ENCODE data around the gene ATRIP.

The ATRIP gene

GRCh38 chr3:48413611-48414010 lies 32.9 kb upstream of the ATRIP start:
- Histone ChIP-seq H3K27me3 (ENCODE audit: insufficient read depth, low read length) (no peaks in the 10 kb centered on the region), H3K36me3 (ENCODE audit: insufficient read depth, low read length) (peaks cover 99% of the 10 kb centered on the region), H3K9me3 (ENCODE audit: low read length) (no peaks in the 10 kb centered on the region), H3K4me3 (ENCODE audit: low read length) (no peak overlapping the region), H3K4me1 (ENCODE audit: insufficient read depth, low read length) (no peaks in the 10 kb centered on the region), H2AFZ (ENCODE audit: low read depth, low read length) (no peak overlapping the region)

GRCh38 chr3:48414376-48415250 lies 31.9 kb upstream of the ATRIP start:
- no peak overlapping the region for H2AFZ ChIP-seq (ENCODE audit: low read depth, low read length)
- no peak overlapping the region for H3K4me3 ChIP-seq (ENCODE audit: low read length)
- H3K36me3 ChIP-seq (ENCODE audit: insufficient read depth, low read length), result peaks cover 99% of the 10 kb centered on the region
- no peaks in the 10 kb centered on the region for H3K4me1 ChIP-seq (ENCODE audit: insufficient read depth, low read length)
- H3K9me3 ChIP-seq (ENCODE audit: low read length), result no peaks in the 10 kb centered on the region
- H3K27me3 ChIP-seq (ENCODE audit: insufficient read depth, low read length), result no peaks in the 10 kb centered on the region

- H3K4me3 ChIP-seq (ENCODE audit: low read length), result no peak overlapping the region
- peaks cover 99% of the 10 kb centered on the region for H3K36me3 ChIP-seq (ENCODE audit: insufficient read depth, low read length)
These were observed 31.1 kb upstream of the ATRIP start for GRCh38 chr3:48415251-48415953.

GRCh38 chr3:48416091-48416505 lies 30.4 kb upstream of the ATRIP start:
- Histone ChIP-seq H3K4me1 (ENCODE audit: insufficient read depth, low read length) (no peaks in the 10 kb centered on the region), H2AFZ (ENCODE audit: low read depth, low read length) (no peak overlapping the region), H3K36me3 (ENCODE audit: insufficient read depth, low read length) (peaks cover 99% of the 10 kb centered on the region), H3K27me3 (ENCODE audit: insufficient read depth, low read length) (no peaks in the 10 kb centered on the region), H3K4me3 (ENCODE audit: low read length) (no peak overlapping the region), H3K9me3 (ENCODE audit: low read length) (no peaks in the 10 kb centered on the region)

More at GRCh38 chr3:48415251-48415953, 31.1 kb upstream of the ATRIP start:
- H3K27me3 ChIP-seq (ENCODE audit: insufficient read depth, low read length), result no peaks in the 10 kb centered on the region
- no peak overlapping the region for H2AFZ ChIP-seq (ENCODE audit: low read depth, low read length)
- H3K9me3 ChIP-seq (ENCODE audit: low read length), result no peaks in the 10 kb centered on the region
- H3K4me1 ChIP-seq (ENCODE audit: insufficient read depth, low read length), result no peaks in the 10 kb centered on the region

GRCh38 chr3:48416546-48416945 lies 30.0 kb upstream of the ATRIP start:
- H3K4me1 ChIP-seq (ENCODE audit: insufficient read depth, low read length), result no peaks in the 10 kb centered on the region
- peaks cover 99% of the 10 kb centered on the region for H3K36me3 ChIP-seq (ENCODE audit: insufficient read depth, low read length)
- H3K4me3 ChIP-seq (ENCODE audit: low read length), result no peak overlapping the region
- no peaks in the 10 kb centered on the region for H3K27me3 ChIP-seq (ENCODE audit: insufficient read depth, low read length)
- no peak overlapping the region for H2AFZ ChIP-seq (ENCODE audit: low read depth, low read length)
- no peaks in the 10 kb centered on the region for H3K9me3 ChIP-seq (ENCODE audit: low read length)

GRCh38 chr3:48417529-48418108 lies 28.9 kb upstream of the ATRIP start:
- Histone ChIP-seq H3K27me3 (ENCODE audit: insufficient read depth, low read length) (no peaks in the 10 kb centered on the region), H3K4me3 (ENCODE audit: low read length) (no peak overlapping the region), H3K9me3 (ENCODE audit: low read length) (no peaks in the 10 kb centered on the region), H3K4me1 (ENCODE audit: insufficient read depth, low read length) (no peaks in the 10 kb centered on the region), H3K36me3 (ENCODE audit: insufficient read depth, low read length) (peaks cover 97% of the 10 kb centered on the region), H2AFZ (ENCODE audit: low read depth, low read length) (no peak overlapping the region)

- H3K36me3 ChIP-seq (ENCODE audit: insufficient read depth, low read length), result peaks cover 97% of the 10 kb centered on the region
- H3K9me3 ChIP-seq (ENCODE audit: low read length), result no peaks in the 10 kb centered on the region
- no peak overlapping the region for H3K4me3 ChIP-seq (ENCODE audit: low read length)
These were observed 28.4 kb upstream of the ATRIP start for GRCh38 chr3:48418140-48418539.

GRCh38 chr3:48418651-48419050 lies 27.9 kb upstream of the ATRIP start:
- no peak overlapping the region for H3K4me3 ChIP-seq (ENCODE audit: low read length)
- H3K27me3 ChIP-seq (ENCODE audit: insufficient read depth, low read length), result no peaks in the 10 kb centered on the region
- no peaks in the 10 kb centered on the region for H3K4me1 ChIP-seq (ENCODE audit: insufficient read depth, low read length)
- H3K9me3 ChIP-seq (ENCODE audit: low read length), result no peaks in the 10 kb centered on the region
- H3K36me3 ChIP-seq (ENCODE audit: insufficient read depth, low read length), result peaks cover 97% of the 10 kb centered on the region
- H2AFZ ChIP-seq (ENCODE audit: low read depth, low read length), result no peak overlapping the region

More at GRCh38 chr3:48418140-48418539, 28.4 kb upstream of the ATRIP start:
- H3K27me3 ChIP-seq (ENCODE audit: insufficient read depth, low read length), result no peaks in the 10 kb centered on the region
- no peak overlapping the region for H2AFZ ChIP-seq (ENCODE audit: low read depth, low read length)
- H3K4me1 ChIP-seq (ENCODE audit: insufficient read depth, low read length), result no peaks in the 10 kb centered on the region

- Histone ChIP-seq H3K9me3 (ENCODE audit: low read length) (no peaks in the 10 kb centered on the region), H3K36me3 (ENCODE audit: insufficient read depth, low read length) (peaks cover 97% of the 10 kb centered on the region), H3K27me3 (ENCODE audit: insufficient read depth, low read length) (no peaks in the 10 kb centered on the region), H2AFZ (ENCODE audit: low read depth, low read length) (no peak overlapping the region), H3K4me3 (ENCODE audit: low read length) (no peak overlapping the region), H3K4me1 (ENCODE audit: insufficient read depth, low read length) (no peaks in the 10 kb centered on the region)
These were observed 27.4 kb upstream of the ATRIP start for GRCh38 chr3:48419149-48419548.

GRCh38 chr3:48419597-48419996 lies 26.9 kb upstream of the ATRIP start:
- Histone ChIP-seq H3K9me3 (ENCODE audit: low read length) (no peaks in the 10 kb centered on the region), H3K4me1 (ENCODE audit: insufficient read depth, low read length) (no peaks in the 10 kb centered on the region), H2AFZ (ENCODE audit: low read depth, low read length) (no peak overlapping the region), H3K4me3 (ENCODE audit: low read length) (no peak overlapping the region), H3K27me3 (ENCODE audit: insufficient read depth, low read length) (no peaks in the 10 kb centered on the region), H3K36me3 (ENCODE audit: insufficient read depth, low read length) (peaks cover 98% of the 10 kb centered on the region)

GRCh38 chr3:48420561-48420960 lies 26.0 kb upstream of the ATRIP start:
- H3K36me3 ChIP-seq (ENCODE audit: insufficient read depth, low read length), result peaks cover 94% of the 10 kb centered on the region
- H3K4me3 ChIP-seq (ENCODE audit: low read length), result no peak overlapping the region
- no peak overlapping the region for H2AFZ ChIP-seq (ENCODE audit: low read depth, low read length)
- H3K4me1 ChIP-seq (ENCODE audit: insufficient read depth, low read length), result peaks cover 2% of the 10 kb centered on the region
- H3K9me3 ChIP-seq (ENCODE audit: low read length), result no peaks in the 10 kb centered on the region
- H3K27me3 ChIP-seq (ENCODE audit: insufficient read depth, low read length), result no peaks in the 10 kb centered on the region

GRCh38 chr3:48422272-48422671 lies 24.3 kb upstream of the ATRIP start:
- Histone ChIP-seq H3K9me3 (ENCODE audit: low read length) (no peaks in the 10 kb centered on the region), H3K36me3 (ENCODE audit: insufficient read depth, low read length) (peaks cover 77% of the 10 kb centered on the region), H2AFZ (ENCODE audit: low read depth, low read length) (no peak overlapping the region), H3K4me1 (ENCODE audit: insufficient read depth, low read length) (peaks cover 16% of the 10 kb centered on the region), H3K27me3 (ENCODE audit: insufficient read depth, low read length) (no peaks in the 10 kb centered on the region), H3K4me3 (ENCODE audit: low read length) (no peak overlapping the region)

GRCh38 chr3:48422681-48423080 lies 23.9 kb upstream of the ATRIP start:
- H2AFZ ChIP-seq (ENCODE audit: low read depth, low read length), result no peak overlapping the region
- no peaks in the 10 kb centered on the region for H3K9me3 ChIP-seq (ENCODE audit: low read length)
- H3K4me3 ChIP-seq (ENCODE audit: low read length), result no peak overlapping the region
- peaks cover 73% of the 10 kb centered on the region for H3K36me3 ChIP-seq (ENCODE audit: insufficient read depth, low read length)
- peaks cover 20% of the 10 kb centered on the region for H3K4me1 ChIP-seq (ENCODE audit: insufficient read depth, low read length)
- H3K27me3 ChIP-seq (ENCODE audit: insufficient read depth, low read length), result no peaks in the 10 kb centered on the region
